Chondrocyte (in vitro differentiated cells): Measurements from ENCODE around the gene FOXP1. TPM values are rescaled to one million over a fixed set of nuclear protein-coding genes. Genes with fewer than 3 reads are reported as not detected.

Source experiments
- DNase-seq: peaks from one replicate; pipeline ENCODE4 v3.0.0; 2021; ENCODE audit warnings: mixed read lengths, low spot score
- H3K27ac Mint-ChIP-seq: one replicate; pipeline ENCODE4 v1.8.0; 2021; ENCODE audit warnings: mild to moderate bottlenecking, moderate library complexity, mixed read lengths; ENCODE audit not compliant: unreplicated experiment
- H3K27me3 Mint-ChIP-seq: 2 replicates; pipeline ENCODE4 v1.8.0; 2021; ENCODE audit warnings: low read depth, mixed read lengths
- H3K36me3 Mint-ChIP-seq: 2 replicates; pipeline ENCODE4 v1.8.0; 2021; ENCODE audit warnings: low read depth, mixed read lengths
- H3K4me1 Mint-ChIP-seq: 2 replicates; pipeline ENCODE4 v1.8.0; 2021; ENCODE audit warnings: low read depth, mild to moderate bottlenecking, mixed read lengths
- H3K4me3 Mint-ChIP-seq: one replicate; pipeline ENCODE4 v1.8.0; 2021; ENCODE audit warnings: mild to moderate bottlenecking, moderate library complexity, mixed read lengths; ENCODE audit not compliant: unreplicated experiment
- H3K9me3 Mint-ChIP-seq: 2 replicates; pipeline ENCODE4 v1.8.0; 2021; ENCODE audit warnings: low read depth, mixed read lengths
- CTCF ChIP-seq: fragments of 200-600 bp; sonication (generic); IDR thresholded peaks from 2 replicates; pipeline ENCODE4 v1.5.0; 2021; ENCODE audit warnings: antibody characterized with exemption, mild to moderate bottlenecking, moderate library complexity
- total RNA-seq: library from RNA; stranded (reverse); gene quantifications from 3 replicates; pipeline ENCODE4 v1.2.1, GENCODE V29; 2021

The FOXP1 gene
- total RNA-seq, 1 donor from 2014 or later, result 206 TPM

GRCh38 chr3:71417791-71418190, 165.7 kb downstream of the FOXP1 start:
- H3K9me3 Mint-ChIP-seq, result no peaks in the 10 kb centered on the region
- H3K4me1 Mint-ChIP-seq, result peaks cover 56% of the 10 kb centered on the region

DNA sequence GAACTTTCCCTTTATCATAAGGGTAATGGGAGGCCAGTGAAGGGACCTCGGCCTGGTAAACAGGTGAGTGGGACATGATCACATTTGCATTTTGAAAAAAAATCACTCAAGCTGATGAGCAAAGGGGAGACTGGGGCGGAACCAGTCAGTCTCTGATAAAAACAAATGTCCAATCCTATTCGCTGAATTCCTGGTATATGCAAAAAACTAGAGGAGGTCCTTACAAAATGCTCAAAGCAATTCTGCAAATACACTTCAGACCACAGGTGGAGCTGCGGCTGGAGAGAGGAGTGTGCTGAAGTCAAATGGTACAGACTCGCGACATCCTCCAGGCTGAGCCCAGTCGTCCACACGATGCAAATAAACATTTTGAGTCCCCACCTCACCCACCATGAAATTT, 166.7 kb downstream of the FOXP1 start:
- H3K27me3 Mint-ChIP-seq, result no peaks in the 10 kb centered on the region
- peaks cover 56% of the 10 kb centered on the region for H3K4me1 Mint-ChIP-seq
- TF ChIP-seq CTCF, result peak; percentile 35
- H3K4me3 Mint-ChIP-seq, result no peak overlapping the region
- no peak for DNase-seq
- no peak overlapping the region for H3K27ac Mint-ChIP-seq
- no peaks in the 10 kb centered on the region for H3K36me3 Mint-ChIP-seq
- H3K9me3 Mint-ChIP-seq, result no peaks in the 10 kb centered on the region

More at GRCh38 chr3:71417791-71418190, 165.7 kb downstream of the FOXP1 start:
- Mint-ChIP-seq H3K4me3 (no peak overlapping the region), H3K27me3 (no peaks in the 10 kb centered on the region), H3K36me3 (no peaks in the 10 kb centered on the region), H3K27ac (no peak overlapping the region)
- no peak for DNase-seq
- no peak for TF ChIP-seq CTCF

DNA sequence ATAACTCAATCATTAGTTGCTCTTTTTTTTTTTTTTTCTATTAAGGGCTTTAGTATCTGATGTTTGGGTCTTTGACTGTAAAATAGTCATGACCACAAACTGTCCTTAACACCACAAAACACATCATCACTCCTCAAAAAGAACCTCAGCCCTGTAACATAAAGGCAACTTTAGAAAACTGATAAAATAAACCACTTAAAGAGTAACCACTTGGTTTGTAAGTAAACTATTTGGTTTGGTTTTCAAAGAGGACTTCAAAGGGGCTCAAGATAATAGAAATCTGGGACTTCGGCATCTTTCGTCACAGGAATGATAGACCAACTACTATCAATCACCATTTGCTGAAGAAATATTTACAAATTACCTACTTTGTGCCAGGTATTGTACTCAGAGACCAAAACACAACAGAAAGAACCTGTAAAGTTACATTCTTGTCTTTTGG, 167.8 kb downstream of the FOXP1 start:
- peaks cover 52% of the 10 kb centered on the region for H3K4me1 Mint-ChIP-seq
- TF ChIP-seq CTCF, result no peak
- no peaks in the 10 kb centered on the region for H3K27me3 Mint-ChIP-seq
- no peak overlapping the region for H3K27ac Mint-ChIP-seq
- no peaks in the 10 kb centered on the region for H3K9me3 Mint-ChIP-seq
- no peak for DNase-seq
- no peaks in the 10 kb centered on the region for H3K36me3 Mint-ChIP-seq
- H3K4me3 Mint-ChIP-seq, result no peak overlapping the region

DNA sequence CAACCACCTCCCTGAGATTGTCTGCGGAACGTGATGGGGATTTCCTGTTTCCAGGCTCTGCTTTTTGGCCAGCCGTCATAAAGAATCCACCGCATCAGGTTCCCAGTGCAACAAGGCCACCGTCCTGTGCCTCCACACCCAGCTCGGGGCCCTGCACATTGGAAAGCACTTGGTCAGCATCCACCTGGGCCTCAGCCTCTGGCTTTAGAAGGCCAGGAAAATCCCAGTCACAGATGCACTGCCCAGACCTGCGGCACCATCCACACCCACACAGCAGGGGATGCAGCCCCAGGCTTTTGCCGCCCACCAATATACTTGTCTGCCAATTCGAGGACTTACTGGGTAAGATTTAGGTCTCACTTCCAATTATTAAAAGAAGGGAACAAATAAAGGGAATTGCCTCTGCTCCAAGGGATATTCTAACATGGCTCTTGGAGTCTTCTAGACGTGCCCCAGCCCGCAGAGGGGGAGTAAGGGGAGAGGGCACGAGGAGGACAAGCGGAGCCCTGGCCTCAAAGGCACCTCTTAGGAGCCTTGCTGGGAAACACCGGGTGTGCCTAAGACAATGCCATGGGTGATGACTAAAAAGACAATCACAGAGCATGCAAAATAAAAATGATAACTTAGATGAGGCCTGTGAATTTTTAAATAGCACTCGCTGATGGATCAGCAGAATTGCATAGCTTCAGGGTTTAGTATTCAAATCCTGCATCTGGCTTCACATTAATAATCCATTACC, 169.2 kb downstream of the FOXP1 start:
- peaks cover 60% of the 10 kb centered on the region for H3K4me1 Mint-ChIP-seq
- no peaks in the 10 kb centered on the region for H3K27me3 Mint-ChIP-seq
- no peak overlapping the region for H3K4me3 Mint-ChIP-seq
- DNase-seq, result no peak
- no peaks in the 10 kb centered on the region for H3K36me3 Mint-ChIP-seq
- no peaks in the 10 kb centered on the region for H3K9me3 Mint-ChIP-seq
- H3K27ac Mint-ChIP-seq, result peak overlapping the region; percentile 12
- TF ChIP-seq CTCF, result no peak

DNA sequence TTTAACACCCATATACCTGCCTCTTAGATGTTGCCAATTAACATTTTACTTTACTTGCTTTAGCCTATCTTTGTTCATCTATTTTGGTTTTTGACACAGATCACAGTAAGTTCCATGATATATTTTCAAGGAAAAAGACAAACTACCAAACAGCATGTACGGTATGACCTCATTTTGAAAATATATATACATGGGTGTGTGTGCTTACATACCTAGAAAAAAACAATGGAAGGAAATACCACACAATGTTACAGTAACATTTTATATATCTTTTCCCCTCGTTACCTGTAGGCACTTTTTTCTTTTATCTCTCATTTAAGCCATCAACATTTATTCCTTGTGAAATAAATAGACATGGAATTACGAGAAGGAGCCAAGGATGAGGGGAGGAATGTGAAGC, 170.0 kb downstream of the FOXP1 start:
- Mint-ChIP-seq H3K27ac (peak overlapping the region; percentile 25), H3K9me3 (no peaks in the 10 kb centered on the region), H3K4me3 (no peak overlapping the region)

More for the DNA sequence above, 170.0 kb downstream of the FOXP1 start:
- H3K4me1 Mint-ChIP-seq, result peaks cover 60% of the 10 kb centered on the region
- no peaks in the 10 kb centered on the region for H3K36me3 Mint-ChIP-seq
- no peaks in the 10 kb centered on the region for H3K27me3 Mint-ChIP-seq
- no peak for DNase-seq
- TF ChIP-seq CTCF, result no peak
